Measurements from ENCODE around the gene BPIFB1.

- TF ChIP-seq MEF2A (IDR thresholded peaks at IDR 0.05; ENCODE audit: insufficient read depth, low read depth, low read length) (no peak), CTCF (IDR thresholded peaks at IDR 0.05 in 2 of 3, conservative IDR thresholded peaks at IDR 0.05 in 1 of 3; ENCODE audit: control insufficient read depth in 2 of 3, extremely low read depth in 1 of 3, insufficient read depth in 1 of 3, low read depth in 3 of 3, low read length in 3 of 3) (no peak), NR2C1 (IDR thresholded peaks at IDR 0.05) (no peak), CHD2 (IDR thresholded peaks at IDR 0.05; ENCODE audit: borderline replicate concordance, low read depth, low read length) (no peak), HDAC6 (IDR thresholded peaks at IDR 0.05; ENCODE audit: unreplicated experiment) (no peak), ZNF274 (IDR thresholded peaks at IDR 0.05; ENCODE audit: insufficient read depth, insufficient read length) (no peak), ZNF622 (IDR thresholded peaks at IDR 0.05) (no peak), ZBTB4 (CRISPR knock-in tag; IDR thresholded peaks at IDR 0.05) (no peak), RCOR1 (conservative IDR thresholded peaks at IDR 0.05; ENCODE audit: low read depth, low read length) (no peak), CEBPZ (IDR thresholded peaks at IDR 0.05; ENCODE audit: low read depth, low read length) (no peak), EZH2 (IDR thresholded peaks at IDR 0.05; ENCODE audit: borderline replicate concordance, control insufficient read depth, low read depth, low read length) (no peak), POLR2A (IDR thresholded peaks at IDR 0.05; ENCODE audit: low read depth, low read length) (no peak), SIN3A (IDR thresholded peaks at IDR 0.05; ENCODE audit: low read depth, low read length) (no peak)
Measured at GRCh38 chr20:33239979-33240736, 42.9 kb upstream of the BPIFB1 start.
